ENCODE results near the gene CD93.

The CD93 gene

DNA sequence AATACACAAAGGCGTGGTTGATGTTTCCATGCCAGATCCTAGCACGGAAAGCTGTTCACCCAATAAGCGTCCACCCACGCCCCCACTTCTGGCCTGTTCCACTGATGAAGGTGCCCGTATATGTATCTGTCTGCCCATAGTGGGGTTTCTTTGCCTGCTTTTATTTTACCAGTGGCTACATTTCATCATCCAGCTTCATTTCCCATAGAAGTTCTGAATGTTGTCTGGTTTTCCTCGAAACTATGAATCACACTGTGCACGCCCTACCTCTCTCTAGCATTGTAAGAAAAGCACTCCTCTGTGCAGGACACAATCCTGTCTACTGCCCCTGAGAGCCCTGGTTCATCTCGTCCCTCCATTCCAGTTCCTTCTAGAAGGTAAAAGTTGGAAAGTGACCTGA is 8.8 kb upstream of the CD93 start:
- Histone ChIP-seq H3K79me2 (ENCODE audit: insufficient read depth, low read length) (no peaks in the 10 kb centered on the region), H3K9me2 (replicated peaks; ENCODE audit: low read depth, low read length) (no peaks in the 10 kb centered on the region), H3K9me3 (ENCODE audit: insufficient read depth, low read depth, low read length) (no peaks in the 10 kb centered on the region), H3K27me3 (ENCODE audit: insufficient read depth, low read length, poor library complexity, severe bottlenecking) (no peaks in the 10 kb centered on the region), H3K9ac (ENCODE audit: low read depth, low read length, poor library complexity, severe bottlenecking) (no peak overlapping the region), H3K4me1 (ENCODE audit: insufficient read depth, low read length, poor library complexity, severe bottlenecking) (no peaks in the 10 kb centered on the region), H4K20me1 (ENCODE audit: insufficient read depth, low read length, poor library complexity, severe bottlenecking) (no peaks in the 10 kb centered on the region), H3K4me3 (ENCODE audit: low read length, poor library complexity, severe bottlenecking) (no peak overlapping the region), H3F3A (ENCODE audit: low read depth) (no peaks in the 10 kb centered on the region), H3K4me2 (ENCODE audit: low read depth, low read length, poor library complexity, severe bottlenecking) (no peak overlapping the region), H3K36me3 (ENCODE audit: insufficient read depth, low read length) (no peaks in the 10 kb centered on the region), H2AFZ (ENCODE audit: low read length) (no peak overlapping the region)
- no peak for TF ChIP-seq EZH2phosphoT487 (IDR thresholded peaks at IDR 0.05; ENCODE audit: borderline replicate concordance)
- TF ChIP-seq, protein P1, sequence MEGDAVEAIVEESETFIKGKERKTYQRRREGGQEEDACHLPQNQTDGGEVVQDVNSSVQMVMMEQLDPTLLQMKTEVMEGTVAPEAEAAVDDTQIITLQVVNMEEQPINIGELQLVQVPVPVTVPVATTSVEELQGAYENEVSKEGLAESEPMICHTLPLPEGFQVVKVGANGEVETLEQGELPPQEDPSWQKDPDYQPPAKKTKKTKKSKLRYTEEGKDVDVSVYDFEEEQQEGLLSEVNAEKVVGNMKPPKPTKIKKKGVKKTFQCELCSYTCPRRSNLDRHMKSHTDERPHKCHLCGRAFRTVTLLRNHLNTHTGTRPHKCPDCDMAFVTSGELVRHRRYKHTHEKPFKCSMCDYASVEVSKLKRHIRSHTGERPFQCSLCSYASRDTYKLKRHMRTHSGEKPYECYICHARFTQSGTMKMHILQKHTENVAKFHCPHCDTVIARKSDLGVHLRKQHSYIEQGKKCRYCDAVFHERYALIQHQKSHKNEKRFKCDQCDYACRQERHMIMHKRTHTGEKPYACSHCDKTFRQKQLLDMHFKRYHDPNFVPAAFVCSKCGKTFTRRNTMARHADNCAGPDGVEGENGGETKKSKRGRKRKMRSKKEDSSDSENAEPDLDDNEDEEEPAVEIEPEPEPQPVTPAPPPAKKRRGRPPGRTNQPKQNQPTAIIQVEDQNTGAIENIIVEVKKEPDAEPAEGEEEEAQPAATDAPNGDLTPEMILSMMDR (conservative IDR thresholded peaks at IDR 0.05; ENCODE audit: low read length) = no peak

DNA sequence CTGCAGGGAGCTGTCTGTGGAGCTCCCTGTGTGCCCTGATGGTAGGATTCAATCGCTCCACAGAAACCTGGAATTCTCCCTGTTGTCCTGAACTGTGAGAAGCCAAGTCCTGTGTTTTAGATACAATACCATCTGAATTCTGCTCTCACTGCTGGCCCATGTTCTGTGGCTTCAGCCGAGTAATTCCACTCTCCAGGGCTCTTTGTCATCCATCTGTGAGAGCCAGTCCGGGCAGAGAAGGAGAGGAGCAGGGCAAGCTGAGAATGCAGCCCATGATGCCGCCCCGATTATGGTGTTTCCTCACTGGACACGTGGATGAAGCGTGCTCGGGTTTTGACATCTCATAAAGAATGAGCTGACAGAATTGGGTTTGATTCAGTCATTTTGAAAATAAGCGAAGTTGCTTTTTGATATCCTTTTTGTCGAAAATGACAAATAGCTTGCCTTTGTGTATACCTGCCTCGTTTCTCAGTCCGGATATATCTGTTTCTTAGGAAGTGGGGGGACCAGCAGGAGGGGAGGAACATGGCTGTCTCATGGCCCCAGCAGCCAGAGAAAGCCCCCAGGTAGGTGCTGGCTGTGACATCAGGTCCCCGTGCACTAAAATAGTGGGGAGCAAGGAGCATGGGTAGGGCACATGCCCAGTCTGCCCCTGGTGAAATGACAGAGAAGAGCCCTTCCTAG is 8.2 kb upstream of the CD93 start:
- Histone ChIP-seq H3K27me3 (ENCODE audit: insufficient read depth, low read length, poor library complexity, severe bottlenecking) (no peaks in the 10 kb centered on the region), H3K4me2 (ENCODE audit: low read depth, low read length, poor library complexity, severe bottlenecking) (no peak overlapping the region), H3K4me3 (ENCODE audit: low read length, poor library complexity, severe bottlenecking) (no peak overlapping the region), H3K9me3 (ENCODE audit: insufficient read depth, low read depth, low read length) (no peaks in the 10 kb centered on the region), H2AFZ (ENCODE audit: low read length) (no peak overlapping the region), H3K9me2 (replicated peaks; ENCODE audit: low read depth, low read length) (no peaks in the 10 kb centered on the region), H3F3A (ENCODE audit: low read depth) (no peaks in the 10 kb centered on the region), H3K9ac (ENCODE audit: low read depth, low read length, poor library complexity, severe bottlenecking) (no peak overlapping the region), H3K4me1 (ENCODE audit: insufficient read depth, low read length, poor library complexity, severe bottlenecking) (no peaks in the 10 kb centered on the region), H4K20me1 (ENCODE audit: insufficient read depth, low read length, poor library complexity, severe bottlenecking) (no peaks in the 10 kb centered on the region), H3K79me2 (ENCODE audit: insufficient read depth, low read length) (no peaks in the 10 kb centered on the region), H3K36me3 (ENCODE audit: insufficient read depth, low read length) (no peaks in the 10 kb centered on the region)
- TF ChIP-seq, protein P1 (conservative IDR thresholded peaks at IDR 0.05; ENCODE audit: low read length) = no peak
- TF ChIP-seq EZH2phosphoT487 (IDR thresholded peaks at IDR 0.05; ENCODE audit: borderline replicate concordance) = no peak

DNA sequence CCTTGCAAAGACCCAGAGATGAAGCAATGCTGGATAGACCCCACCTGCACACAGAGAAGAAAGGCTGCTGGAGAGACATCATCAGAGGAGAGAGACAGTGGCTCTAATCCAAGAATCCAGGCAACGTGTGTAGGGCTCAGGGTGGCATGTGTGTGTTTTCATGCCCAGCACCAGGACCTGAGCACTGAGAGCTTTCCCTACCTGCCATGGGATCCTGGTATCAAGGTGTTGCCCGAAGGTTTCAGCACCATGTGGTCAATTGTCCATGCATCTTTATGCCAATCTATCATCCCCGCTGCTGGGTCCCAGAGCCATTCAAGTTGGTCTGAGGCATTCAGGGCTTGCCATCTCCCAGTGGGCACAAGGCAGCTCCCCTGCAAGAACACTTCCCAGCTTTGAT is 7.5 kb upstream of the CD93 start:
- Histone ChIP-seq H3K9ac (ENCODE audit: low read depth, low read length, poor library complexity, severe bottlenecking) (no peak overlapping the region), H3K36me3 (ENCODE audit: insufficient read depth, low read length) (no peaks in the 10 kb centered on the region), H3K27me3 (ENCODE audit: insufficient read depth, low read length, poor library complexity, severe bottlenecking) (no peaks in the 10 kb centered on the region), H4K20me1 (ENCODE audit: insufficient read depth, low read length, poor library complexity, severe bottlenecking) (no peaks in the 10 kb centered on the region), H3K9me2 (replicated peaks; ENCODE audit: low read depth, low read length) (no peaks in the 10 kb centered on the region), H3K4me3 (ENCODE audit: low read length, poor library complexity, severe bottlenecking) (no peak overlapping the region), H3K9me3 (ENCODE audit: insufficient read depth, low read depth, low read length) (no peaks in the 10 kb centered on the region), H2AFZ (ENCODE audit: low read length) (no peak overlapping the region), H3K4me1 (ENCODE audit: insufficient read depth, low read length, poor library complexity, severe bottlenecking) (no peaks in the 10 kb centered on the region), H3F3A (ENCODE audit: low read depth) (no peaks in the 10 kb centered on the region), H3K79me2 (ENCODE audit: insufficient read depth, low read length) (no peaks in the 10 kb centered on the region), H3K4me2 (ENCODE audit: low read depth, low read length, poor library complexity, severe bottlenecking) (no peak overlapping the region)
- TF ChIP-seq, protein P1 (conservative IDR thresholded peaks at IDR 0.05; ENCODE audit: low read length) = no peak
- no peak for TF ChIP-seq EZH2phosphoT487 (IDR thresholded peaks at IDR 0.05; ENCODE audit: borderline replicate concordance)

Measured in Loucy (cell line).